HG02678 (cell line): Measurements from ENCODE around the gene RNF145.
"Not testable (repeated sequence)": the region's sequence is repeated elsewhere in the genome, so short reads cannot be mapped to it uniquely, and the experiment has no call there.

Experiments
- ATAC-seq: cut with Tn5 transposase; IDR thresholded peaks from one replicate; pipeline ENCODE4 v1.9.1; 2021; ENCODE audit warnings: mild to moderate bottlenecking, moderate library complexity; ENCODE audit not compliant: unreplicated experiment

Gene RNF145, protein sequence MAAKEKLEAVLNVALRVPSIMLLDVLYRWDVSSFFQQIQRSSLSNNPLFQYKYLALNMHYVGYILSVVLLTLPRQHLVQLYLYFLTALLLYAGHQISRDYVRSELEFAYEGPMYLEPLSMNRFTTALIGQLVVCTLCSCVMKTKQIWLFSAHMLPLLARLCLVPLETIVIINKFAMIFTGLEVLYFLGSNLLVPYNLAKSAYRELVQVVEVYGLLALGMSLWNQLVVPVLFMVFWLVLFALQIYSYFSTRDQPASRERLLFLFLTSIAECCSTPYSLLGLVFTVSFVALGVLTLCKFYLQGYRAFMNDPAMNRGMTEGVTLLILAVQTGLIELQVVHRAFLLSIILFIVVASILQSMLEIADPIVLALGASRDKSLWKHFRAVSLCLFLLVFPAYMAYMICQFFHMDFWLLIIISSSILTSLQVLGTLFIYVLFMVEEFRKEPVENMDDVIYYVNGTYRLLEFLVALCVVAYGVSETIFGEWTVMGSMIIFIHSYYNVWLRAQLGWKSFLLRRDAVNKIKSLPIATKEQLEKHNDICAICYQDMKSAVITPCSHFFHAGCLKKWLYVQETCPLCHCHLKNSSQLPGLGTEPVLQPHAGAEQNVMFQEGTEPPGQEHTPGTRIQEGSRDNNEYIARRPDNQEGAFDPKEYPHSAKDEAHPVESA

DNA sequence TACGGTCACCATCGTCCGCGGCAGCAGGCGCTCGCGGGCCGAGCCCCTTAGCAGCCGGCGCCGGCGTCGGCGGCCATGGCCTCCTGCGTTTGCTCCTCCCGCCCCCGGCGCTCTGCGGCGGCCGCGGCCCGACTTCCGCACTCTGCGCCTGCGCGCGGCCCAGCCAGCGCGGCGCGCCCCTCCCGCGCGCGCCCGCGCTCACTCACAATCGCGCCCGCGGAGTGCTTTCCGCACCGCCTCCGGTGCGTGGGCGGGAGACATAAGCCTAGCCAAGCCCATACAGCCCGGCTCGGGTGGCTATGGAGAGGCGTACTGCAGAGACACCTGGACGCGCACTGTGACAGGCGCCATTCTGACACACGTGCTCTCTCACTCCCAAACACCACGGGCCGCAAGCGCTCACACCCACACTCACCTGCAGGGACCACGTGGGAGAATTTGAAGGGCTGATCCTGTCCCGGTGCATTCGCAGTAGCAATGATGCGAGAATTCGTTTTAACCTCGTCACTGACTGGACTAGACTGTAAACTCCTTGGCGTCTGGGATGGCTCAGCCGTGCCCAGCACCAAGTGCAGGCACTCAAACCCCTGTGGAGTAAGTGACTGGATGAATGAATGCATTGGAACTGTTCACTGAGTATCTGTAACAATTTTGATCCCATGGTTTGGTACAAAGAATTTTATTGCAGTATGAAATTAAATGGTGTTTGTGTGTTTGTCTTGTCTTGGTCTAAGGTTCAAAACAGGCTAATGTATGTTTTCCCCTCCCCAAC lies at the start of gene RNF145:
Gene RNF145 (minus strand): TSS at position 116 of the 772 bp plus-strand sequence. CDS start 5,936 bp downstream, outside the sequence.
- ATAC-seq: peak; percentile 73

DNA sequence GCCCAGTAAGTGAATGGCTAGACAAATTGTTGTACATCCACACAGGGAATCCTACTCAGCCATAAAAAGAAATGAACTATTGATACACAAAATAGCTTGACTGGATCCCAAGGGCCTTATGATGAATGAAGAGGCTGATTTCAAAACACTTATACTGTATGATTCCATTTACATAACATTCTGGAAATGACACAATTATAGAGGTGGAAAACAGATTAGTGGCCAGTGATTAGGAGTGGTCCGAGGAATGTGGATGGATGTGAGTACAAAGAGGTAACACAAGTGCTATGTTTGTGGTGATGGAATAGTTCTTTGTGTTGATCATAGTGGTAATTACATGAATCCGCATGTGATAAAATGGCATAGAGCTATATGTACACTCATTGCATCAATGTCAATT lies 49.0 kb upstream of the RNF145 start:
- ATAC-seq: no peak

DNA sequence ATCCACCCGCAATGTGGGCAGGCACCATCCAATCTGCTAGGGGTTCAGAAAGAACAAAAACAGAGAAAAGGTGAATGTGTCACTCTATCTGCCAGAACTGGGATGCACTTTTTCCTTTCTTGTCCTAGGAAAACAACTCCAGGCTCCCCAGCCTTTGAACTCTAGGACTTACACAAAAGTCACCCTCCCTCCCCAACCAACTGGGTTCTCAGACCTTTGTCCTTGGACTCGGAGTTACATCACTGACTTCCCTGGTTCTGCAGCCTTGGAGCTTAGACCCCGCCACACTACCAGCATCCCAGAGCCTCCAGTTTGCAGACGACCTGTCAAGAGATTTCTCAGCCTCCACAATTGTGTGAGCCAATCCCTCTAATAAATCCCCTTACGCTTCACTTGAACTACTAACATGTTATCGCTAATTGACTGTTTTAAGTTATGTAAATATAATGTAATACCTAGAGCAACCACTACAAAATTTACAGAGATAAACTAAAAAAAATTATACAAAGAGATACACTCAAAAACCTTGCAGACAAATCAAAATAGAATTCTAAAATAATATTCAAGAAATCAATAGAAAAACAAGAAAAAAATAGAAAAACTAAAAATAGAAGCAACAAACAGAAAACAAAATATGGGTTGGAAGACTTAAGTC lies 48.4 kb upstream of the RNF145 start:
- ATAC-seq: no peak

DNA sequence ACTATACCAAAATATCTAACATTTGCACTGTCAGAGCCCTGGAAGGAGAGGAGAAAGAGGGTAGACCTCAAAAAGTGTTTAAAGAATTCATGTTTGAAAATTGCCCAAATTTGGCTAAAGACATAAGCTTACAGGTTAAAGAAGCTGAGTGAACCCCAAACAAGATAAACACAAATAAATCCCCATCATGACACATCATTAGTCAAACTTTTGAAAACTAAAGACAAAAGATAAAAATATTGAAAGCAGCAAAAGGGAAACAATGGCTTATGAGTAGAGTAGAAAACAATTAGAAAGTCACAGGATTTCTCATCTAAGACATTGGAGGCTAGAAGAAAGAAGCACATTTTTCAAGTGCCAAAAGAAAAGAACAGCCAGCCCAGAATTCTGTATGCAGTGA lies 47.7 kb upstream of the RNF145 start:
- ATAC-seq: no peak

DNA sequence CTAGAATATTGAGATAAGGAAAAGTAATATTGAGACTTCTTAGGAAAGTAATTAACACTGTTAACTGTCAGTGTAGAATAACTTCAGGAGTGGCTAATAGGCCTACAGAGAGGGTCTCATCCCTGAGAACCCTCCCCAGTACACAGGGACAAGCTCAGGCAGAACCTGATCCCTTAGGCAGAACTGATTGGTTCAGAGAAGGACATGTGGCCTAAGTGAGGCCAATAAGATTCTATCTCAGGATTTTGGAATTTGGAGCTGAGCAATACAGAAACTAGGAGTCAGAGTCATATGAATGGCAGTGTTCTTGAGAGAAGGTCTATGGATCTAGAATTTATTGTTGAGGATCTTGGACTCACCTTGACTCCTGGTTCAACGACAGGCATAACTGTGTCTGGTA lies 42.8 kb upstream of the RNF145 start:
- no peak for ATAC-seq

DNA sequence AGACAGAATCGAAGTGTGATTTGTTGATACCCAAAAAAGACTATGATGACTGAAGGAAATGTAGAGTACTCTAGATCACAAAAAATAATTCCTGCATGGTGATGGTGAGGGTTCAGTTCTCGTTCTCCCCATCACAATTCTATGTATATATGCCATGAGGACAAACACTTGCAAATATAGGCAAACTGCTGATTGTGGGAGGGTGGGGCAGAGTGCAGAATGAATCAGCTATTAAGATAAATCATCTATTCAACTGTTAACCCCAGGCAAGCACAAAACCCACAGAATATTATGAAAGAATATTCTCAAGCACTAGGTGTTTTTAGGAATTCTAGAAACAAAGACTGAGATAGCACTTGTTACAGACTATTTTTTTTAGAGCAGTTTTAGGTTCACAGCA lies 39.8 kb upstream of the RNF145 start:
- ATAC-seq: no peak

DNA sequence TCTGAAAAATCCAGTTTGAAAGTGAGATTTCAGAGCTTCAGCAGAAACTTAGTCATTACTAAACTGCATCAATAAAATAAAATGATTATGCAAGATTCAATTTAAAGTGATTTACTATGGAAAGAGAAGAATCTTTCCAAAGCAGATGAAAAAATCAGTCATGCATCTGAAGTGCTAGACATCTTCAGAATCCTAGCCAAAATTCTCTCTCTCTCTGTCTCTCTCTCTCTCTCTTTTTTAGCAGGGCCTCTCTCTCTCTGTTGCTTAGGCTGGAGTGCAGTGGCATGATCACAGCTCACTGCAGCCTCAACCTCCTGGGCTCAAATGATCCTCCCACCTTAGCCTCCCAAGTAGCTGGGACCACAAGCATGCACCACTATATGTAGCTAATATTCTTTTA lies 35.5 kb upstream of the RNF145 start:
- no peak for ATAC-seq

DNA sequence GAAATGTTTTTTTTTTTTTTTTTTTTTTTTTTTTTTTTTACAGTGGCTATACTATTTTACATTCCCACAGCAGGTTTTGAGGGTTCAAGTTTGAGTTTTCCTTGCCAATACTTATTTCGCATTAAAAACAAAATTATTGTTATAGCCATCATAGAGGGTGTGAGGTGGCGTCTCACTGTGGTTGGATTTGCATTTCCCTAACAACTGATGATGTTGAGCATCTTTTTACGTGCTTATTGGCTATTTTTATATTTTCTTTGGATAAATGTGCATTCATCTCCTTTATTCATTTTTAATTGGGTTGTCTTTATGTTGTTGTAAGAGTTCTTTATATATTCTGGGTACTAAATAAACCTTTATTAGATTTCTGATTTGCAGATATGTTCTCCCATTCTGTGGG lies 34.8 kb upstream of the RNF145 start:
- no peak for ATAC-seq

DNA sequence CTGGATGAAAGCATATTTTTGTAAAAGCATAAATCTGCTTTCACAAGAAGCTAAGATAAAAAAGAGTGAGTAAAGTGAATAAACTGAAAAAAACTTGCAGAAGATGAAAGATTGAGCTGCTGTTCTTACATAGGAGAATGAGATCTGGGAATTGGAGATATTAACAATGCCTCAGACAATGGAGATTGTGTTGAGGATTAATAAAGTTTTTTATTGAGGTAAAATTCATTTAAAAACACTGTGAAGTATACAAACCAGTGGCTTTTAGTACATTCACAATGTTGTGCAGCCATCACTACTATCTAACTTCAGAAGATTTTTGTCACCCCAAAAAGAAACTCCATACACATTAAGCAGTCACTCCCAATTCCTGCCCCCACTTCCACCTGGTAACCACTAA lies 34.0 kb upstream of the RNF145 start:
- ATAC-seq: no peak

DNA sequence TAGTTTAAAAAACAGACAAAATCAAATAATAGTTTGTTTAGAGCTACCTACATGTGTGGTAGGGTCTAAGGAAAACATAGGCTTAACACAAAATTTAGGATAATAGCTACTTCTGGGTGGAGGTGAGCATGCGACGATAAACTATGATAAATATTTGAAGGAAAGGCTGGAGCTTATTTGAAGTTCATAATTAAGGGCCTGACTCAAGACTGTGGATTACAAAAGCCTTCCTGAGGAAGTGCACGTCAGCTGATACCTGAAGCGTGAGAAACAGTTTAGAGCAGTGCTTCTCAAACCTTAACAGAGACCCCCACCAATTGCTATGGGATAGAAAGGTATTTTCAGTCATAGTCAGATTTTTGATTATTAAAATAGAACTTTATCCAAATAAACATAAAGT lies 33.3 kb upstream of the RNF145 start:
- no peak for ATAC-seq

DNA sequence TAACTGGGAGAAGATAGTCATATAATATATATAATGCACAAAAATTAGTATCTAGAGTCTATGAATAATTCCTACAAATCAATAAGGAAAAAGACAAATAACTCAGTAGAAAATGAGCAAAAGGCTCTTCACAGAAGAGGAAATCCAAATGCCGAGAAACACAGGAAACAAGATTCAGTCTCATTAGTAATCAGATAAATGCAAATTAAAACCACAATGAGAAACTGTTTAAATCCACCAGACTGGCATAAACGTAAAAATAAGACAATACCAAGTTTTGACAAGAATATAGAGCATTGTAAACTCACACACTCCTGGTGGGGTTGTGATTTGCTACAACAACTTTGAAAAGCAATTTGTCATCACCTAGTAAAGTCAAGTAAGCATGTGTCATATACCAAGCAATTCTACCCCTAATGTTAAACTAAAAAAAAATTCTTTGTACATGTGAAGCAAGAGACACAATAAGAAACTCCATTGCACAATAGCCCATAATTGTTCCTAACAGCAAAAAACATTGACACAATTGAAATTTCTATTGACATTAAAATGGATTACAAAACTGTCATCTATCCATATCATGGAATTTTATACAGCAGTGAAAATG lies 32.7 kb upstream of the RNF145 start:
- no peak for ATAC-seq

DNA sequence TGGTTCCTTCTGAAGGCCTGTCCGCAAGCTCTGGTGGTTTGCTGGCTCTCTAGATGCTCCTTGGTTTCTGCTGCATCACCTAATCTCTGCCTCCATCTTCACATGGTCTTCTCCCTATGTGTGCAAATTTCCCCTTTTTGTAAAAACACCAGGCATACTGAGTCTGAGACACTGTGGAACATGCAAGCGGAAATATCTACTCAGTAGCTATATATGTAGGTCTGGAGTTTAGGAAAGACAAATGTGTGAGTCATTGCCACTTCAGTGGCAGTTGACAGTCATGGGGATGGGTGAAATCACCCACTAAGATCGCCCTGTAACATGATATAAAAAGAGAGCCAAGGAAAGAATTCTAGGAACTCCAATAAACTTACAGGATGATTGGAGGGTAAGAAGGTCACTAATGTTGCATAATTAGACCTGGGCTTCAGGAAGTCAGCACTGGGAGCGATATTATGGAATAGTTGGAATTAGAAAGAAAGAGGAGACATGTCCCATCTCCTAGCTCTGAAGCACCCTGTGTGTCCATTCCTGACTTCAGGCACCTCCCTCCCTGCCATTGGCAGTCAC lies 31.0 kb upstream of the RNF145 start:
- no peak for ATAC-seq

DNA sequence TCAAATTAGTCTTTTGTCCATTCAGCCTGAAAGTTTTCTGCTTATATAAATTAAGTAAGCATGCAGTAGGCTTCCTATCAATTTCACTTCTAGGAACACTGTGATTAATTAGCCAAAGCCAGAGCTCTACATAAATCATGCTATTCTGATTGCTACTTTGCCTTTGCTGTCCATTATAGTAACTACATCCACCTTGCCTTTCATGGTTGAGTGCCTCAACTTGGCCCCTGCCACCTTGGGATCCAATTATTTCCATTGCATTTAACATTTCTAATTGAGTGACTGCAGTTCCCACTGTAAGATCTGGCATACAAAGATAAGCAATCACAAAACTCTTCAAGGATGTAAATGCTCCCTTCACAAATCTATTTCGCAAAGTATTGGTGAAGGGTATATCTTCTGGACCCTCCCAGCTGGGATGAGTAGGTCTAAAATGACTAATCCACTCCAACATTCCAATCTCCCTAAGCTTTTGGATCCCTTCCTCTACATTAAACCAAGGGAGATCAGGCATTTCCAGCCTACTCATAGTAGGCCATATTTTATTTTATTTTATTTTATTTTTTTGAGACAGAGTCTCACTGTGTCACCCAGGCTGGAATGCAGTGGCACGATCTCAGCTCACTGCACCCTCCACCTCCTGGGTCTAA lies 26.6 kb upstream of the RNF145 start:
- ATAC-seq: not testable (repeated sequence)

DNA sequence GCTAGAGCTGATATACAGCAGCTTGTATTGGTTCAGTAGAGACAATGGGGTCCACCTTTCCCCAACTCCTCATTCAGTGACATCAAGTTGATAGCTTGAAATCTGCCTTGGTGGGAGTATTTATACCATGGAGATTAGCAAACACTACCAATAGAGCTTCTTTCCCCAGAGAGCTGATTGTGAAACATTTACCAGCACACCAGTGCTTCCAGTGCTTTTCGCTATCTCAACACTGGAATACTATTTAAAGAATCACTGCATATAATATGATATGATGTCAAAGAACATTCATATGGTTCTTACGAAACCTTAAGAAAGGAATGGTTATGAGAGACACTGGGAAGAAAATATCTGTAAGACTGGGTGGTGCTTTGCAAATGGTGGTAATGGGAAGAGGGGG lies 21.8 kb upstream of the RNF145 start:
- no peak for ATAC-seq

DNA sequence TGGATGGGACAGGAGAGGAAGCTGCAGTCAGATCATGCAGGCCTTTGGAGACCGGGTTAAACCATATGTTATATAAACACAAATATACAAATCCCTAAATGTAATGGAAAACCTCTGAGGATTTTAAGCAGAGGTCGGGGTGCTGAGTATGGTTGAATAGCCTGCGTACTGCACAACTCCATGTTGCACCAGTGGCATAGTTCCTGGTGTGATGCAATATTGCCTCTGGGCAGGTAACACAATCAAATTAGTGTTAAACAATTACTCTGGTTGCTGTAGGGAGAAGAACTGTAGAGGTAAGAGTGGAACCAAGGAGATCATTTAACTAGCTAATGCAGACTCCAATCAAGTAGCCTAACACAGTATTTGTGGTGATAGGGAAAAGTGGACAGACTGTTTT lies 21.3 kb upstream of the RNF145 start:
- ATAC-seq: no peak

DNA sequence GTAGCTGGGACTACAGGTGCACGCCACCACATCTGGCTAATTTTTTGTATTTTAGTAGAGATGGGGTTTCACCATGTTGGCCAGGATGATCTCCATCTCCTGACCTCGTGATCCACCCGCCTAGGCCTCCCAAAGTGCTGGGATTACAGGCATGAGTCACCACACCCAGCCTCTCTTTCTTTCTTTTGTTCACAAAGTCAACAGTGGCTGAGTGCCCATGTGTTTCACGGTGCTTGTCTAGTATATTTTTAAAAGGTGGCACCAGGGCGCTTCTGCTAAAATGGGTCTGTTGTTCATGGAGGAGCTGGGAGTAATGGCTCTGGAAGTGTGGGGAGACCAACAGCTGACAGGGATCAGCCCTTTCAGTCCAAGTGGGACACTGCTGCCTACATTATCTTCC lies 18.7 kb upstream of the RNF145 start:
- ATAC-seq: not testable (repeated sequence)

DNA sequence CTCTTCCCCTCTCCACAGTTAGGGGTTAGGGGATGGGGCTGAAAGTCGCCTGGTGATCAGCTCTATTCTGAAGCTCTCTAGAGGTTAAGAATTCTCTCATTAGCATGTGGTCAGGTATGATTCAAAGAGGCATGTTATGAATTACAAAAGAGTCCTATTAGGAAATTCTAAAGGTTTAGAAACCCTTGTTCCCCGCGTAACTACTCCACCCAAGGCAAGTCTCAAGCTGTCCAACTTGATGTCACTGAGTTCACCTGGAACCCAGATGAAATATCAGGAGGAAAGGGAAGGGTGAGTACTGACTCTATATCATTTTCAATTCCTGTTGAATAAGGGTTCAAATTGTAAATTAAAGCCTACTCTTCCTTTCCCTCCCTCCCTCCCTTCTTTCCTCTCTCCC lies 18.1 kb upstream of the RNF145 start:
- ATAC-seq: no peak

DNA sequence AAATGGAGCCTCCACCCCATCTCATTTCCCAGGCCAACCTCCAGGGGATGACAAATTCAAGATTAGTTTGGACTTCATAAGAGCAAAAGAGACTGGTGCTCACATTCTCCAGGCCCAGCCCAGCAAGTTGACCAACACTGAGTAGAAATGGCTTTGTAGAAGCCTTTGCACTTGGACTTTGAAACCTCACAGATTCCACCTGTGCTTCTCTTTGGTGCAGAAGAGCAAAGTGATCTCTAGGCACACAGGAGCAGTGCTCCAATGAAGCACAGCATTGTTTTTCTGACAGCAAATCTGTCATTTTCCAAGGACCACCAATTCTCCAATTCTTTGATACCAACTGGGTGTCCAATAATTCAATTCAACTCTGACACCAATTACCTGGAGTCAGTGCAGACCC lies 17.1 kb upstream of the RNF145 start:
- no peak for ATAC-seq

DNA sequence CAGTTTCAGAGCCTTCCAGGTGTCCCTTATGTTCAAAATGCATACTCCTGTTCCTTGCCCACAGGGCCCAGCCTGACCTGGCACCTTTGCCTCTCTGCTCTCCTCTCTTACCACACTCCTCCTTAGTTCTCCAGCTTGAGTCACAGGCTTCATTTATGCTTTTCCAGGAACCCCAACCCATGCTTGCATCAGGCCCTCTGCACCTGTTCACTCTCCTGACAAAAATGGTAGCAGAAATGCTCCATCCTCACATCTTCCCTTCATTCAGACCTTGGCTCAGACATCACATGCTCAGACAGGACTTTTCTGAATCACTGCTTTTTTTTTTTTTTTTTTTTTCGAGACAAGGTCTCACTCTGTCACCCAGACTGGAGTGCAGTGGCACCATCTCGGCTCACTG lies 15.1 kb upstream of the RNF145 start:
- no peak for ATAC-seq

DNA sequence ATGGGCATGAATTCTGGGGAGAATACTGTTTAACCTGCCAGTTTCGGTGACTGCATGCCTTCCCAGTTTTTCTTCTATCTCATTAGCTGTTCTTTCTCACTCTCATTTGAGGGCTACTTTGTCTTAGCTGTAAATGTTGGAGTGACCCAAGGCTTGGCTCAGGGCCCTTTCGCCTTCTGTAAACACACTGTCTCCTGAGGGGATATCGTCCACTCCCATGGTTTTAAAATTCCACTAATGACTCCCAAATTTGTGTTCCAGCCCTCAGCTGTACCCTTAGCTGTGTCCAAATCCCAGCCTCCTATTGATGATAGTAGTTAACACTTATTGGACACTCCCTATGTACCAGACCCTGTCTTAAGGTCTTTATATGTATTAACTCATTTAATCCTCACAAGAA lies 14.1 kb upstream of the RNF145 start:
- ATAC-seq: no peak
